GM23338 (cell line): Measurements from ENCODE around the gene SASH1. TPM values are rescaled to one million over a fixed set of nuclear protein-coding genes. Genes with fewer than 3 reads are reported as not detected.

ENCODE experiments used
- ATAC-seq: fragments of 200-7000 bp; cut with Tn5 transposase; 3 replicates; pipeline ENCODE4 v1.9.1; 2020
- DNase-seq: peaks from one replicate; pipeline ENCODE4 v3.0.0-alpha.2; 2015; ENCODE audit warnings: low spot score
- H2AFZ ChIP-seq: fragments of 200-600 bp; sonication (generic); 2 replicates; pipeline ENCODE4 v1.8.0; 2016; ENCODE audit warnings: antibody characterized with exemption, mild to moderate bottlenecking, moderate library complexity
- H3F3A ChIP-seq: fragments of 200-600 bp; sonication (generic); replicated peaks from 2 replicates; pipeline ENCODE4 v1.8.0; 2017; ENCODE audit warnings: antibody characterized with exemption, mixed run types, low read depth
- H3K27ac ChIP-seq: fragments of 200-600 bp; sonication (generic); 2 replicates; pipeline ENCODE4 v1.6.1; 2016; ENCODE audit warnings: low read depth
- H3K27me3 ChIP-seq: fragments of 200-600 bp; sonication (generic); 2 replicates; pipeline ENCODE4 v1.8.0; 2016; ENCODE audit warnings: mild to moderate bottlenecking, mixed run types, moderate library complexity; ENCODE audit not compliant: insufficient read depth
- H3K36me3 ChIP-seq: fragments of 200-600 bp; sonication (generic); 2 replicates; pipeline ENCODE4 v1.8.0; 2016; ENCODE audit warnings: mild to moderate bottlenecking; ENCODE audit not compliant: insufficient read depth
- H3K4me1 ChIP-seq: fragments of 200-600 bp; sonication (generic); 2 replicates; pipeline ENCODE4 v1.8.0; 2016; ENCODE audit warnings: mild to moderate bottlenecking, moderate library complexity; ENCODE audit not compliant: insufficient read depth
- H3K4me2 ChIP-seq: fragments of 200-600 bp; sonication (generic); 2 replicates; pipeline ENCODE4 v1.7.1; 2017; ENCODE audit warnings: mixed run types
- H3K4me3 ChIP-seq: fragments of 200-600 bp; sonication (generic); 2 replicates; pipeline ENCODE4 v1.6.1; 2016; ENCODE audit warnings: mixed run types
- H3K79me2 ChIP-seq: fragments of 200-600 bp; sonication (generic); replicated peaks from 2 replicates; pipeline ENCODE4 v1.8.0; 2017; ENCODE audit warnings: mild to moderate bottlenecking; ENCODE audit not compliant: insufficient read depth
- H3K9me2 ChIP-seq: fragments of 200-600 bp; sonication (generic); 2 replicates; pipeline ENCODE4 v1.8.0; 2017; ENCODE audit not compliant: insufficient read depth
- H4K20me1 ChIP-seq: fragments of 200-600 bp; sonication (generic); replicated peaks from 2 replicates; pipeline ENCODE4 v1.8.0; 2017; ENCODE audit warnings: mild to moderate bottlenecking; ENCODE audit not compliant: insufficient read depth
- H3K27ac Mint-ChIP-seq: 2 replicates; pipeline ENCODE4 v1.8.0; 2020; ENCODE audit warnings: inconsistent platforms, mild to moderate bottlenecking, moderate library complexity, mixed read lengths
- H3K27me3 Mint-ChIP-seq: 3 replicates; pipeline ENCODE4 v1.8.0; 2022; ENCODE audit warnings: low read depth, mild to moderate bottlenecking, moderate library complexity, mixed read lengths, inconsistent platforms; ENCODE audit not compliant: insufficient read depth, poor library complexity
- H3K36me3 Mint-ChIP-seq: 3 replicates; pipeline ENCODE4 v1.8.0; 2021; ENCODE audit warnings: low read depth, mild to moderate bottlenecking, inconsistent platforms, moderate library complexity, mixed read lengths
- H3K4me1 Mint-ChIP-seq: 3 replicates; pipeline ENCODE4 v1.8.0; 2020; ENCODE audit warnings: mild to moderate bottlenecking, inconsistent platforms, mixed read lengths
- H3K4me3 Mint-ChIP-seq: 3 replicates; pipeline ENCODE4 v1.8.0; 2021; ENCODE audit warnings: moderate library complexity, mild to moderate bottlenecking, inconsistent platforms, mixed read lengths
- H3K9me3 Mint-ChIP-seq: 3 replicates; pipeline ENCODE4 v1.8.0; 2020; ENCODE audit warnings: moderate library complexity, mild to moderate bottlenecking, inconsistent platforms, mixed read lengths
- CREB1 ChIP-seq: fragments of 250-450 bp; sonication (Bioruptor Pico); IDR thresholded peaks from 2 replicates; pipeline ENCODE4 v1.5.0; 2020; ENCODE audit warnings: low read depth, mild to moderate bottlenecking, moderate library complexity
- EZH2 ChIP-seq: fragments of 200-600 bp; sonication (generic); IDR thresholded peaks from one replicate; pipeline ENCODE4 v1.8.0; 2017; ENCODE audit warnings: antibody characterized with exemption, mild to moderate bottlenecking, low read depth; ENCODE audit not compliant: unreplicated experiment
- EZH2phosphoT487 ChIP-seq: fragments of 200-600 bp; sonication (generic); IDR thresholded peaks from one replicate; pipeline ENCODE4 v1.8.1; 2018; ENCODE audit warnings: antibody characterized with exemption; ENCODE audit not compliant: unreplicated experiment
- JUNB ChIP-seq: IDR thresholded peaks from one replicate; pipeline ENCODE4 v1.6.1; 2016; ENCODE audit warnings: antibody characterized with exemption; ENCODE audit not compliant: unreplicated experiment
- NANOG ChIP-seq: IDR thresholded peaks from 2 replicates; pipeline ENCODE4 v1.6.1; 2016; ENCODE audit warnings: antibody characterized with exemption, borderline replicate concordance
- POLR2AphosphoS5 ChIP-seq: IDR thresholded peaks from 2 replicates; pipeline ENCODE4 v1.6.1; 2016; ENCODE audit warnings: antibody characterized with exemption, low read depth
- STAT1 ChIP-seq: IDR thresholded peaks from one replicate; pipeline ENCODE4 v1.6.1; 2016; ENCODE audit warnings: antibody characterized with exemption; ENCODE audit not compliant: unreplicated experiment
- ZNF114 ChIP-seq: fragments of 250-450 bp; sonication (Bioruptor Pico); IDR thresholded peaks from 2 replicates; pipeline ENCODE4 v1.5.0; 2020; ENCODE audit warnings: mild to moderate bottlenecking, moderate library complexity
- ZNF331 ChIP-seq: fragments of 250-450 bp; sonication (Bioruptor Pico); IDR thresholded peaks from 2 replicates; pipeline ENCODE4 v1.5.0; 2020; ENCODE audit warnings: low read depth, mild to moderate bottlenecking, moderate library complexity
- polyA plus RNA-seq: library from polyadenylated mRNA; unstranded; fragments of >200 nt; fragmentation: Nextera tagmentation; extraction: Ambion mirVana; gene quantifications from 2 replicates; pipeline ENCODE4 v1.2.1, GENCODE V29; 2016
- total RNA-seq: library from RNA; depleted of rRNA; stranded (reverse); fragments of >200 nt; shearing (Covaris generic); gene quantifications from 2 replicates; pipeline ENCODE4 v1.2.3, GENCODE V29; 2014
- TF ChIP-seq, protein P1 (sequence below): IDR thresholded peaks from one replicate; pipeline ENCODE4 v1.6.1; 2018; ENCODE audit warnings: antibody characterized with exemption; ENCODE audit not compliant: unreplicated experiment
- TF ChIP-seq, protein P2 (sequence below), 2 experiments: fragments of 200-600 bp in 1 of 2; sonication (generic) in 1 of 2; conservative IDR thresholded peaks; 2 replicates each; pipeline versions ENCODE4 v1.5.1 to v1.6.1; 2016 to 2017; ENCODE audit warnings: antibody characterized with exemption in 2 of 2, low read depth in 2 of 2, mild to moderate bottlenecking in 2 of 2, moderate library complexity in 1 of 2
- TF ChIP-seq, protein P3 (sequence below): fragments of 250-450 bp; sonication (Bioruptor Pico); IDR thresholded peaks from 2 replicates; pipeline ENCODE4 v1.5.0; 2020; ENCODE audit warnings: mild to moderate bottlenecking, moderate library complexity
- TF ChIP-seq, protein P4 (sequence below): IDR thresholded peaks from 2 replicates; pipeline ENCODE4 v1.6.1; 2016; ENCODE audit warnings: antibody characterized with exemption

SASH1 gene
- total and polyA plus RNA-seq, 2 experiments from 2014 or later, result 8.2 to 30.2 TPM

DNA sequence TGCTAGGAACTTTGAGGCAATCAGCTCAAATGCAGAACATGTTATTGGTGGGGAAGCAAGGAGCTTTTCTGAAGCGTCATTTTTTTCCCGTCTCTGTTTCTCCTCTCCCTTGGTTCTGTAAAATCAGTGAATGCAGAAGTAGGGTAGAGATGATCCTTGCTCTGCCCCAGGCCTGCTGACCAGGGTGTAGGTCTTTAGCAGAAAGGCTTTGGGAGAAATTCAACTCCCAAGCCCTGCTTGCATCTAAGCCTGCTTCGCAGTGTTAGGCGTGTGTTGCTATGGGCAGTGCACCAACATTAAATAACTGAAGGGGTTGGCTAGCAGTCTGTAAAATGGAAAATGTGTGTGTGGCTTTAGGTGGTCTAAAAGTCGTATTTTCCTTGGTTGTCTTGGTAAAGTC is 45.9 kb downstream of the SASH1 start:
- no peaks in the 10 kb centered on the region; the same call in 2 of the 3 replicates for H3K9me3 Mint-ChIP-seq
- Histone ChIP-seq H2AFZ (no peak overlapping the region), H3K4me1 (peaks cover 18% of the 10 kb centered on the region), H3F3A (no peaks in the 10 kb centered on the region), H3K36me3 (no peaks in the 10 kb centered on the region), H3K9me2 (no peaks in the 10 kb centered on the region), H3K79me2 (peaks cover 45% of the 10 kb centered on the region), H3K4me3 (no peak overlapping the region), H4K20me1 (peaks cover 7% of the 10 kb centered on the region; the same call in 1 of the 2 replicates), H3K4me2 (no peak overlapping the region), H3K27ac (no peak overlapping the region), H3K27me3 (no peaks in the 10 kb centered on the region)
- DNase-seq (no peak), ATAC-seq (no peak)
- H3K36me3 Mint-ChIP-seq, result peaks cover 24% of the 10 kb centered on the region
- peaks cover 27% of the 10 kb centered on the region for H3K4me1 Mint-ChIP-seq
- H3K27ac Mint-ChIP-seq, result peak overlapping the region; percentile 12; the same call in 1 of the 2 replicates
- H3K27me3 Mint-ChIP-seq, result peaks cover 10% of the 10 kb centered on the region
- TF ChIP-seq CREB1 (CRISPR knock-in tag) (no peak), POLR2AphosphoS5 (no peak), ZNF331 (CRISPR knock-in tag) (no peak), ZNF114 (CRISPR knock-in tag) (no peak), EZH2phosphoT487 (no peak), EZH2 (no peak), NANOG (no peak), STAT1 (no peak), JUNB (no peak)
- TF ChIP-seq, protein P1, sequence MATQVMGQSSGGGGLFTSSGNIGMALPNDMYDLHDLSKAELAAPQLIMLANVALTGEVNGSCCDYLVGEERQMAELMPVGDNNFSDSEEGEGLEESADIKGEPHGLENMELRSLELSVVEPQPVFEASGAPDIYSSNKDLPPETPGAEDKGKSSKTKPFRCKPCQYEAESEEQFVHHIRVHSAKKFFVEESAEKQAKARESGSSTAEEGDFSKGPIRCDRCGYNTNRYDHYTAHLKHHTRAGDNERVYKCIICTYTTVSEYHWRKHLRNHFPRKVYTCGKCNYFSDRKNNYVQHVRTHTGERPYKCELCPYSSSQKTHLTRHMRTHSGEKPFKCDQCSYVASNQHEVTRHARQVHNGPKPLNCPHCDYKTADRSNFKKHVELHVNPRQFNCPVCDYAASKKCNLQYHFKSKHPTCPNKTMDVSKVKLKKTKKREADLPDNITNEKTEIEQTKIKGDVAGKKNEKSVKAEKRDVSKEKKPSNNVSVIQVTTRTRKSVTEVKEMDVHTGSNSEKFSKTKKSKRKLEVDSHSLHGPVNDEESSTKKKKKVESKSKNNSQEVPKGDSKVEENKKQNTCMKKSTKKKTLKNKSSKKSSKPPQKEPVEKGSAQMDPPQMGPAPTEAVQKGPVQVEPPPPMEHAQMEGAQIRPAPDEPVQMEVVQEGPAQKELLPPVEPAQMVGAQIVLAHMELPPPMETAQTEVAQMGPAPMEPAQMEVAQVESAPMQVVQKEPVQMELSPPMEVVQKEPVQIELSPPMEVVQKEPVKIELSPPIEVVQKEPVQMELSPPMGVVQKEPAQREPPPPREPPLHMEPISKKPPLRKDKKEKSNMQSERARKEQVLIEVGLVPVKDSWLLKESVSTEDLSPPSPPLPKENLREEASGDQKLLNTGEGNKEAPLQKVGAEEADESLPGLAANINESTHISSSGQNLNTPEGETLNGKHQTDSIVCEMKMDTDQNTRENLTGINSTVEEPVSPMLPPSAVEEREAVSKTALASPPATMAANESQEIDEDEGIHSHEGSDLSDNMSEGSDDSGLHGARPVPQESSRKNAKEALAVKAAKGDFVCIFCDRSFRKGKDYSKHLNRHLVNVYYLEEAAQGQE, result no peak
- TF ChIP-seq, protein P2, sequence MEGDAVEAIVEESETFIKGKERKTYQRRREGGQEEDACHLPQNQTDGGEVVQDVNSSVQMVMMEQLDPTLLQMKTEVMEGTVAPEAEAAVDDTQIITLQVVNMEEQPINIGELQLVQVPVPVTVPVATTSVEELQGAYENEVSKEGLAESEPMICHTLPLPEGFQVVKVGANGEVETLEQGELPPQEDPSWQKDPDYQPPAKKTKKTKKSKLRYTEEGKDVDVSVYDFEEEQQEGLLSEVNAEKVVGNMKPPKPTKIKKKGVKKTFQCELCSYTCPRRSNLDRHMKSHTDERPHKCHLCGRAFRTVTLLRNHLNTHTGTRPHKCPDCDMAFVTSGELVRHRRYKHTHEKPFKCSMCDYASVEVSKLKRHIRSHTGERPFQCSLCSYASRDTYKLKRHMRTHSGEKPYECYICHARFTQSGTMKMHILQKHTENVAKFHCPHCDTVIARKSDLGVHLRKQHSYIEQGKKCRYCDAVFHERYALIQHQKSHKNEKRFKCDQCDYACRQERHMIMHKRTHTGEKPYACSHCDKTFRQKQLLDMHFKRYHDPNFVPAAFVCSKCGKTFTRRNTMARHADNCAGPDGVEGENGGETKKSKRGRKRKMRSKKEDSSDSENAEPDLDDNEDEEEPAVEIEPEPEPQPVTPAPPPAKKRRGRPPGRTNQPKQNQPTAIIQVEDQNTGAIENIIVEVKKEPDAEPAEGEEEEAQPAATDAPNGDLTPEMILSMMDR (conservative IDR thresholded peaks at IDR 0.05; ENCODE audit: low read depth in 2 of 2), result no peak
- TF ChIP-seq, protein P3, sequence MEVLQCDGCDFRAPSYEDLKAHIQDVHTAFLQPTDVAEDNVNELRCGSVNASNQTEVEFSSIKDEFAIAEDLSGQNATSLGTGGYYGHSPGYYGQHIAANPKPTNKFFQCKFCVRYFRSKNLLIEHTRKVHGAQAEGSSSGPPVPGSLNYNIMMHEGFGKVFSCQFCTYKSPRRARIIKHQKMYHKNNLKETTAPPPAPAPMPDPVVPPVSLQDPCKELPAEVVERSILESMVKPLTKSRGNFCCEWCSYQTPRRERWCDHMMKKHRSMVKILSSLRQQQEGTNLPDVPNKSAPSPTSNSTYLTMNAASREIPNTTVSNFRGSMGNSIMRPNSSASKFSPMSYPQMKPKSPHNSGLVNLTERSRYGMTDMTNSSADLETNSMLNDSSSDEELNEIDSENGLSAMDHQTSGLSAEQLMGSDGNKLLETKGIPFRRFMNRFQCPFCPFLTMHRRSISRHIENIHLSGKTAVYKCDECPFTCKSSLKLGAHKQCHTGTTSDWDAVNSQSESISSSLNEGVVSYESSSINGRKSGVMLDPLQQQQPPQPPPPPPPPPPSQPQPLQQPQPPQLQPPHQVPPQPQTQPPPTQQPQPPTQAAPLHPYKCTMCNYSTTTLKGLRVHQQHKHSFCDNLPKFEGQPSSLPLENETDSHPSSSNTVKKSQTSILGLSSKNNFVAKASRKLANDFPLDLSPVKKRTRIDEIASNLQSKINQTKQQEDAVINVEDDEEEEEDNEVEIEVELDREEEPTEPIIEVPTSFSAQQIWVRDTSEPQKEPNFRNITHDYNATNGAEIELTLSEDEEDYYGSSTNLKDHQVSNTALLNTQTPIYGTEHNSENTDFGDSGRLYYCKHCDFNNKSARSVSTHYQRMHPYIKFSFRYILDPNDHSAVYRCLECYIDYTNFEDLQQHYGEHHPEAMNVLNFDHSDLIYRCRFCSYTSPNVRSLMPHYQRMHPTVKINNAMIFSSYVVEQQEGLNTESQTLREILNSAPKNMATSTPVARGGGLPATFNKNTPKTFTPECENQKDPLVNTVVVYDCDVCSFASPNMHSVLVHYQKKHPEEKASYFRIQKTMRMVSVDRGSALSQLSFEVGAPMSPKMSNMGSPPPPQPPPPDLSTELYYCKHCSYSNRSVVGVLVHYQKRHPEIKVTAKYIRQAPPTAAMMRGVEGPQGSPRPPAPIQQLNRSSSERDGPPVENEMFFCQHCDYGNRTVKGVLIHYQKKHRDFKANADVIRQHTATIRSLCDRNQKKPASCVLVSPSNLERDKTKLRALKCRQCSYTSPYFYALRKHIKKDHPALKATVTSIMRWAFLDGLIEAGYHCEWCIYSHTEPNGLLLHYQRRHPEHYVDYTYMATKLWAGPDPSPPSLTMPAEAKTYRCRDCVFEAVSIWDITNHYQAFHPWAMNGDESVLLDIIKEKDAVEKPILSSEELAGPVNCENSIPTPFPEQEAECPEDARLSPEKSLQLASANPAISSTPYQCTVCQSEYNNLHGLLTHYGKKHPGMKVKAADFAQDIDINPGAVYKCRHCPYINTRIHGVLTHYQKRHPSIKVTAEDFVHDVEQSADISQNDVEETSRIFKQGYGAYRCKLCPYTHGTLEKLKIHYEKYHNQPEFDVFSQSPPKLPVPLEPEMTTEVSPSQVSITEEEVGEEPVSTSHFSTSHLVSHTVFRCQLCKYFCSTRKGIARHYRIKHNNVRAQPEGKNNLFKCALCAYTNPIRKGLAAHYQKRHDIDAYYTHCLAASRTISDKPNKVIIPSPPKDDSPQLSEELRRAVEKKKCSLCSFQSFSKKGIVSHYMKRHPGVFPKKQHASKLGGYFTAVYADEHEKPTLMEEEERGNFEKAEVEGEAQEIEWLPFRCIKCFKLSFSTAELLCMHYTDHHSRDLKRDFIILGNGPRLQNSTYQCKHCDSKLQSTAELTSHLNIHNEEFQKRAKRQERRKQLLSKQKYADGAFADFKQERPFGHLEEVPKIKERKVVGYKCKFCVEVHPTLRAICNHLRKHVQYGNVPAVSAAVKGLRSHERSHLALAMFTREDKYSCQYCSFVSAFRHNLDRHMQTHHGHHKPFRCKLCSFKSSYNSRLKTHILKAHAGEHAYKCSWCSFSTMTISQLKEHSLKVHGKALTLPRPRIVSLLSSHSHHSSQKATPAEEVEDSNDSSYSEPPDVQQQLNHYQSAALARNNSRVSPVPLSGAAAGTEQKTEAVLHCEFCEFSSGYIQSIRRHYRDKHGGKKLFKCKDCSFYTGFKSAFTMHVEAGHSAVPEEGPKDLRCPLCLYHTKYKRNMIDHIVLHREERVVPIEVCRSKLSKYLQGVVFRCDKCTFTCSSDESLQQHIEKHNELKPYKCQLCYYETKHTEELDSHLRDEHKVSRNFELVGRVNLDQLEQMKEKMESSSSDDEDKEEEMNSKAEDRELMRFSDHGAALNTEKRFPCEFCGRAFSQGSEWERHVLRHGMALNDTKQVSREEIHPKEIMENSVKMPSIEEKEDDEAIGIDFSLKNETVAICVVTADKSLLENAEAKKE (CRISPR knock-in tag), result no peak
- TF ChIP-seq, protein P4, sequence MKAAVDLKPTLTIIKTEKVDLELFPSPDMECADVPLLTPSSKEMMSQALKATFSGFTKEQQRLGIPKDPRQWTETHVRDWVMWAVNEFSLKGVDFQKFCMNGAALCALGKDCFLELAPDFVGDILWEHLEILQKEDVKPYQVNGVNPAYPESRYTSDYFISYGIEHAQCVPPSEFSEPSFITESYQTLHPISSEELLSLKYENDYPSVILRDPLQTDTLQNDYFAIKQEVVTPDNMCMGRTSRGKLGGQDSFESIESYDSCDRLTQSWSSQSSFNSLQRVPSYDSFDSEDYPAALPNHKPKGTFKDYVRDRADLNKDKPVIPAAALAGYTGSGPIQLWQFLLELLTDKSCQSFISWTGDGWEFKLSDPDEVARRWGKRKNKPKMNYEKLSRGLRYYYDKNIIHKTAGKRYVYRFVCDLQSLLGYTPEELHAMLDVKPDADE, result no peak
- no peak overlapping the region for H3K4me3 Mint-ChIP-seq
